B cell (primary cell): Measurements from ENCODE around the gene CLIP2.

Experiments used
- EZH2 ChIP-seq: IDR thresholded peaks from 2 replicates; pipeline ENCODE4 v1.6.1; 2012; ENCODE audit warnings: borderline replicate concordance, low read depth, mild to moderate bottlenecking, moderate library complexity, low read length; ENCODE audit not compliant: insufficient read depth, poor library complexity, severe bottlenecking
- TF ChIP-seq, protein P1 (sequence below): fragments of 200-600 bp; IDR thresholded peaks from one replicate; pipeline ENCODE4 v1.8.0; 2022; ENCODE audit warnings: antibody characterized with exemption, mild to moderate bottlenecking

DNA sequence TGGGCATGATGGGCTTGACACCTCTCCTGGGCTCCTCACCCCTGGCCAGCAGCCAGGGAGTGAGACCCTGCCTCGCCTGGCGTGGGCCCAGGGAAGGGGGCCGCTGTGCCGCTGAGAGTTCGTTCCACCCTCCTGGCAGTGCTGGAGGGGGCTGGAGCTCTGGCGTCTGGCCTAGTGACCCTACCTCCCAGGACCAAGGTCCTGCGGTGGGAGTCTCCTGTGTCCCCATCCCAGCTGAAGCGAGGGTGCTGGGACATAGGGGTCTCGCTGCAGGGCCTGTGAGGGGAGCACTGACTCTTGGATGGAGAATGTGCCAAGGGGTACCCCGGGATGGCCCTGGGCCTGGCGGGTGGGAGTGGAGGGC lies 165.7 kb downstream of the CLIP2 start:
- TF ChIP-seq, protein P1, sequence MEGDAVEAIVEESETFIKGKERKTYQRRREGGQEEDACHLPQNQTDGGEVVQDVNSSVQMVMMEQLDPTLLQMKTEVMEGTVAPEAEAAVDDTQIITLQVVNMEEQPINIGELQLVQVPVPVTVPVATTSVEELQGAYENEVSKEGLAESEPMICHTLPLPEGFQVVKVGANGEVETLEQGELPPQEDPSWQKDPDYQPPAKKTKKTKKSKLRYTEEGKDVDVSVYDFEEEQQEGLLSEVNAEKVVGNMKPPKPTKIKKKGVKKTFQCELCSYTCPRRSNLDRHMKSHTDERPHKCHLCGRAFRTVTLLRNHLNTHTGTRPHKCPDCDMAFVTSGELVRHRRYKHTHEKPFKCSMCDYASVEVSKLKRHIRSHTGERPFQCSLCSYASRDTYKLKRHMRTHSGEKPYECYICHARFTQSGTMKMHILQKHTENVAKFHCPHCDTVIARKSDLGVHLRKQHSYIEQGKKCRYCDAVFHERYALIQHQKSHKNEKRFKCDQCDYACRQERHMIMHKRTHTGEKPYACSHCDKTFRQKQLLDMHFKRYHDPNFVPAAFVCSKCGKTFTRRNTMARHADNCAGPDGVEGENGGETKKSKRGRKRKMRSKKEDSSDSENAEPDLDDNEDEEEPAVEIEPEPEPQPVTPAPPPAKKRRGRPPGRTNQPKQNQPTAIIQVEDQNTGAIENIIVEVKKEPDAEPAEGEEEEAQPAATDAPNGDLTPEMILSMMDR = no peak
- no peak for TF ChIP-seq EZH2
